K562 (cell line): ENCODE measurements around the gene EMILIN3. TPM values are rescaled to one million over a fixed set of nuclear protein-coding genes. Genes with fewer than 3 reads are reported as not detected.

Source experiments
- ATAC-seq: fragments of 200-7000 bp; cut with Tn5 transposase; 3 replicates; pipeline ENCODE4 v1.9.1; 2020; ENCODE audit warnings: moderate library complexity
- BruUV-seq: library from RNA; stranded (reverse); fragments of 400-500 nt; replicated peaks from 2 replicates; lab custom pipeline; 2021; lab: Mats Ljungman, UMichigan
- CTCF ChIA-PET: fragments of 300-600 bp; formaldehyde crosslinking; extraction: SDS; loops from one replicate; lab custom pipeline; 2021; ENCODE audit warnings: low intra/inter-chr PET ratio; lab: Yijun Ruan, JAX
- POLR2A ChIA-PET: fragments of 300-600, 350-650 bp; sonication (Branson Sonifier 250); formaldehyde crosslinking; extraction: SDS; loops from one replicate; lab custom pipeline; 2021; ENCODE audit warnings: antibody characterized with exemption, inconsistent platforms; lab: Yijun Ruan, JAX
- DNase-seq, 4 experiments: peaks; one replicate each; pipeline versions ENCODE4 v3.0.0 to v3.0.0-alpha.2; 2011 to 2018; ENCODE audit warnings: low spot score in 3 of 4, mixed read lengths in 3 of 4; ENCODE audit errors: extremely low read depth in 1 of 4
- FAIRE-seq: peaks from 2 replicates; lab custom pipeline; 2011; peaks lifted over from hg19 to GRCh38; lab: Jason Lieb, UNC
- H2AFZ ChIP-seq: 2 replicates; pipeline ENCODE4 v1.6.0; 2011; ENCODE audit warnings: low read depth, low read length, control low read depth, inconsistent platforms
- H3K27ac ChIP-seq: fragments of 200-600 bp; 3 replicates; pipeline ENCODE4 v1.8.0; 2011; ENCODE audit warnings: low read depth, mild to moderate bottlenecking, control low read depth, inconsistent platforms, low read length, moderate library complexity, mixed read lengths; ENCODE audit errors: extremely low read depth
- H3K27me3 ChIP-seq, 2 experiments: fragments of 300-600 bp in 1 of 2; 2 replicates in 1 of 2; 3 replicates in 1 of 2; pipeline versions ENCODE4 v1.6.0 to v1.8.0; 2011; ENCODE audit warnings: inconsistent platforms in 2 of 2, low read length in 2 of 2, mild to moderate bottlenecking in 1 of 2, mixed read lengths in 1 of 2, moderate library complexity in 1 of 2; ENCODE audit not compliant: control insufficient read depth in 2 of 2, insufficient read depth in 2 of 2
- H3K36me3 ChIP-seq: fragments of 300-600 bp; 3 replicates; pipeline ENCODE4 v1.8.0; 2011; ENCODE audit warnings: mild to moderate bottlenecking, low read length, inconsistent platforms; ENCODE audit not compliant: control insufficient read depth, insufficient read depth
- H3K4me1 ChIP-seq, 2 experiments: fragments of 200-600 bp in 1 of 2; replicated peaks in 1 of 2; 2 replicates in 1 of 2; 3 replicates in 1 of 2; pipeline versions ENCODE4 v1.5.1 to v1.8.0; 2011; ENCODE audit warnings: inconsistent platforms in 2 of 2, low read length in 2 of 2, mild to moderate bottlenecking in 1 of 2, mixed read lengths in 1 of 2, moderate library complexity in 1 of 2; ENCODE audit not compliant: control insufficient read depth in 2 of 2, insufficient read depth in 2 of 2
- H3K4me2 ChIP-seq: 2 replicates; pipeline ENCODE4 v1.6.1; 2011; ENCODE audit warnings: low read length, control low read depth, inconsistent platforms, mixed read lengths; ENCODE audit not compliant: insufficient read depth
- H3K4me3 ChIP-seq: fragments of 200-600 bp; sonication (generic), shearing (Covaris generic); 2 replicates; pipeline ENCODE4 v1.5.1; 2016; ENCODE audit warnings: control low read depth, inconsistent platforms
- H3K79me2 ChIP-seq: fragments of 200-600 bp; 3 replicates; pipeline ENCODE4 v1.8.0; 2011; ENCODE audit warnings: low read length, inconsistent platforms; ENCODE audit not compliant: control insufficient read depth, insufficient read depth
- H3K9ac ChIP-seq, 2 experiments: 2 replicates each; pipeline versions ENCODE4 v1.6.0 to v1.6.1; 2011; ENCODE audit warnings: low read depth in 2 of 2, low read length in 2 of 2, control low read depth in 1 of 2, inconsistent platforms in 1 of 2, mild to moderate bottlenecking in 1 of 2, mixed read lengths in 1 of 2; ENCODE audit not compliant: insufficient read depth in 1 of 2
- H3K9me1 ChIP-seq: one replicate; pipeline ENCODE4 v1.6.0; 2011; ENCODE audit warnings: inconsistent platforms, mild to moderate bottlenecking, low read length, moderate library complexity; ENCODE audit not compliant: control insufficient read depth, insufficient read depth
- H3K9me3 ChIP-seq: replicated peaks from 2 replicates; pipeline ENCODE4 v1.5.1; 2011; ENCODE audit warnings: low read depth, low read length, inconsistent platforms; ENCODE audit not compliant: control insufficient read depth, insufficient read depth
- H4K20me1 ChIP-seq: replicated peaks from 2 replicates; pipeline ENCODE4 v1.6.1; 2011; ENCODE audit warnings: low read length, inconsistent platforms, mixed read lengths; ENCODE audit not compliant: control insufficient read depth, insufficient read depth
- BRF2 ChIP-seq: IDR thresholded peaks from 3 replicates; pipeline ENCODE4 v1.6.1; 2011; ENCODE audit warnings: borderline replicate concordance, mild to moderate bottlenecking; ENCODE audit not compliant: insufficient read length, insufficient read depth
- ERF ChIP-seq: fragments of 450-650 bp; formaldehyde crosslinking; IDR thresholded peaks from 2 replicates; pipeline ENCODE4 v1.4.0; 2020; ENCODE audit warnings: mild to moderate bottlenecking, mixed read lengths
- MAFF ChIP-seq: IDR thresholded peaks from 2 replicates; pipeline ENCODE4 v1.6.1; 2012; ENCODE audit warnings: low read length, improper control_type of control experiment
- PTRF ChIP-seq: fragments of 450-650 bp; IDR thresholded peaks from 2 replicates; pipeline ENCODE4 v1.6.1; 2016; ENCODE audit warnings: mild to moderate bottlenecking, missing genetic modification characterization, missing compliant biosample characterization
- TBL1XR1 ChIP-seq, 2 experiments: IDR thresholded peaks; 2 replicates each; pipeline ENCODE4 v1.6.1; 2012; ENCODE audit warnings: improper control_type of control experiment in 2 of 2, low read length in 2 of 2, mild to moderate bottlenecking in 1 of 2
- XRCC4 ChIP-seq: IDR thresholded peaks from one replicate; pipeline ENCODE4 v1.6.1; 2011; ENCODE audit not compliant: insufficient read depth, insufficient read length; ENCODE audit errors: extremely low read depth
- ZBTB49 ChIP-seq: sonication (generic); formaldehyde crosslinking; IDR thresholded peaks from 2 replicates; pipeline ENCODE4 v1.8.0; 2022; ENCODE audit warnings: missing genetic modification reagents, mild to moderate bottlenecking, borderline replicate concordance
- ZBTB5 ChIP-seq: fragments of 450-650 bp; IDR thresholded peaks from 2 replicates; pipeline ENCODE4 v1.6.1; 2017; ENCODE audit warnings: antibody characterized with exemption
- ZNF507 ChIP-seq: conservative IDR thresholded peaks from 2 replicates; pipeline ENCODE4 v1.6.1; 2017; ENCODE audit warnings: missing genetic modification characterization, missing compliant biosample characterization
- ZNF583 ChIP-seq: fragments of 250-450 bp; sonication (Bioruptor Pico); IDR thresholded peaks from 2 replicates; pipeline ENCODE4 v1.4.0; 2020
- WGBS: fragments of 100-300 bp; shearing (Covaris generic); methylation state at CpG from one replicate; pipeline ENCODE4 v1.1.6; 2016; ENCODE audit warnings: low coverage, mixed read lengths; ENCODE audit not compliant: insufficient coverage; ENCODE audit errors: missing lambda C conversion rate; 5-methylcytosine and 5-hydroxymethylcytosine counted together
- in situ Hi-C: fragments of 300-500 bp; cut with MboI; formaldehyde crosslinking; loops from 4 replicates; pipeline ENCODE4 v1.15.0; 2018; ENCODE audit warnings: inconsistent platforms, mixed read lengths
- intact Hi-C: fragments of 100-400 bp; cut with micrococcal nuclease; formaldehyde crosslinking; loops from 2 replicates; pipeline ENCODE4 v1.14.2; 2022
- polyA plus RNA-seq, 8 experiments: library from polyadenylated mRNA; depleted of rRNA in 4 of 8; stranded (reverse) in 5 of 8; unstranded in 3 of 8; fragments of >200 nt; fragmentation: Nextera tagmentation in 2 of 8; fragmentation: Illumina TruSeq in 1 of 8; extraction: Ambion mirVana in 2 of 8; extraction: Trizol in 1 of 8; gene quantifications; 2 replicates each; pipeline versions ENCODE4 v1.2.1 to v1.2.3, GENCODE V29; 2011 to 2014; ENCODE audit warnings: inconsistent platforms in 1 of 8, missing spikeins in 1 of 8
- total RNA-seq, 7 experiments: library from RNA; depleted of rRNA in 6 of 7; stranded (reverse); fragments of >200 nt in 6 of 7; fragmentation: Illumina TruSeq in 2 of 7; extraction: Trizol in 2 of 7; gene quantifications; 2 replicates each; pipeline versions ENCODE4 v1.2.1 to v1.2.3, GENCODE V29; 2011 to 2021; ENCODE audit warnings: low replicate concordance in 1 of 7
- TF ChIP-seq, protein P1 (sequence below): fragments of 250-450 bp; sonication (Bioruptor Pico); IDR thresholded peaks from 2 replicates; pipeline ENCODE4 v1.4.0; 2020; ENCODE audit warnings: borderline replicate concordance
- TF ChIP-seq, protein P2 (sequence below): fragments of 250-450 bp; sonication (Bioruptor Pico); IDR thresholded peaks from 2 replicates; pipeline ENCODE4 v1.5.0; 2021

The EMILIN3 gene
- total and polyA plus RNA-seq, 9 of the 15 experiments (the other 6 are each of a cell fraction or from before 2014, with no cell fraction given): 0.01 to 0.07 TPM; not detected in 7

DNA sequence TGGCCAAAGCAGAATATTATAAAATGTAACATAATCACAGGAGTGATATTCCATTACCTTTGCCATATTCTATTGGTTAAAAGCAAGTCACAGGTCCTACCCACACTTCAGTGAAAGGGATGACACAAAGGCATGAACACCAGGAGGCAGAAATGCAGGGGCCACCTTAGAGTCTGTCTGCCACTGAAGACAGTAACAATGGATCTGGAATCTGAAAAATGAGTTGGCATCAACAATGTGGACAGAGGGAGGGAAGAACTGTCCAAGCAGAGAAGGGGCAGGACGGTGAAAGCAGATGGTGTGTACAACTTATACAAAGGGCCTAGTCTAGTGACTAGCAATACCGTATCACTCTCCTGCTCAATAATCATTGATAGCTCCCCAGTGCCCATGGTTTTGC lies 32.6 kb downstream of the EMILIN3 start:
- Histone ChIP-seq H3K4me3 (no peak overlapping the region), H3K79me2 (no peaks in the 10 kb centered on the region), H2AFZ (no peak overlapping the region), H3K36me3 (no peaks in the 10 kb centered on the region), H3K9me3 (no peaks in the 10 kb centered on the region), H3K9me1 (no peaks in the 10 kb centered on the region), H3K9ac (no peak overlapping the region), H3K4me2 (no peak overlapping the region), H3K4me1 (peaks cover 3 to 7% of the 10 kb centered on the region in 2 experiments; a peak in 3 of 5 replicates), H3K27me3 (peaks cover 0 to 10% of the 10 kb centered on the region in 2 experiments; a peak in 2 of 5 replicates), H4K20me1 (no peaks in the 10 kb centered on the region), H3K27ac (no peak overlapping the region)
- DNase-seq (no peak), ATAC-seq (no peak), FAIRE-seq (no peak)
- ChIA-PET CTCF (no interaction called here), POLR2A (no interaction called here)
- no TSS peak for BruUV-seq
- in situ Hi-C loops: no loop called here
- 32% methylated on average over 2 of the region's 2 CpGs for WGBS
- TF ChIP-seq ZNF507 (tag) (no peak), PTRF (tag) (no peak), ZNF583 (CRISPR knock-in tag) (no peak), XRCC4 (no peak), ERF (no peak), MAFF (no peak), TBL1XR1 (IDR thresholded peaks at IDR 0.05; ENCODE audit: low read length in 2 of 2) (no peak), ZBTB49 (no peak), ZBTB5 (no peak), BRF2 (no peak)
- TF ChIP-seq, protein P1, sequence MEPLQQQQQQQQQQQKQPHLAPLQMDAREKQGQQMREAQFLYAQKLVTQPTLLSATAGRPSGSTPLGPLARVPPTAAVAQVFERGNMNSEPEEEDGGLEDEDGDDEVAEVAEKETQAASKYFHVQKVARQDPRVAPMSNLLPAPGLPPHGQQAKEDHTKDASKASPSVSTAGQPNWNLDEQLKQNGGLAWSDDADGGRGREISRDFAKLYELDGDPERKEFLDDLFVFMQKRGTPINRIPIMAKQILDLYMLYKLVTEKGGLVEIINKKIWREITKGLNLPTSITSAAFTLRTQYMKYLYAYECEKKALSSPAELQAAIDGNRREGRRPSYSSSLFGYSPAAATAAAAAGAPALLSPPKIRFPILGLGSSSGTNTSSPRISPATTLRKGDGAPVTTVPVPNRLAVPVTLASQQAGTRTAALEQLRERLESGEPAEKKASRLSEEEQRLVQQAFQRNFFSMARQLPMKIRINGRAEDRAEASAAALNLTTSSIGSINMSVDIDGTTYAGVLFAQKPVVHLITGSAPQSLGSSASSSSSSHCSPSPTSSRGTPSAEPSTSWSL (CRISPR knock-in tag): no peak
- TF ChIP-seq, protein P2, sequence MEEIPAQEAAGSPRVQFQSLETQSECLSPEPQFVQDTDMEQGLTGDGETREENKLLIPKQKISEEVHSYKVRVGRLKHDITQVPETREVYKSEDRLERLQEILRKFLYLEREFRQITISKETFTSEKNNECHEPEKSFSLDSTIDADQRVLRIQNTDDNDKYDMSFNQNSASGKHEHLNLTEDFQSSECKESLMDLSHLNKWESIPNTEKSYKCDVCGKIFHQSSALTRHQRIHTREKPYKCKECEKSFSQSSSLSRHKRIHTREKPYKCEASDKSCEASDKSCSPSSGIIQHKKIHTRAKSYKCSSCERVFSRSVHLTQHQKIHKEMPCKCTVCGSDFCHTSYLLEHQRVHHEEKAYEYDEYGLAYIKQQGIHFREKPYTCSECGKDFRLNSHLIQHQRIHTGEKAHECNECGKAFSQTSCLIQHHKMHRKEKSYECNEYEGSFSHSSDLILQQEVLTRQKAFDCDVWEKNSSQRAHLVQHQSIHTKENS: no peak
- intact Hi-C loops: no loop called here
